ENCODE results near the gene EHHADH.
"Not testable (repeated sequence)": the region's sequence is repeated elsewhere in the genome, so short reads cannot be mapped to it uniquely, and the experiment has no call there.

Gene EHHADH

DNA sequence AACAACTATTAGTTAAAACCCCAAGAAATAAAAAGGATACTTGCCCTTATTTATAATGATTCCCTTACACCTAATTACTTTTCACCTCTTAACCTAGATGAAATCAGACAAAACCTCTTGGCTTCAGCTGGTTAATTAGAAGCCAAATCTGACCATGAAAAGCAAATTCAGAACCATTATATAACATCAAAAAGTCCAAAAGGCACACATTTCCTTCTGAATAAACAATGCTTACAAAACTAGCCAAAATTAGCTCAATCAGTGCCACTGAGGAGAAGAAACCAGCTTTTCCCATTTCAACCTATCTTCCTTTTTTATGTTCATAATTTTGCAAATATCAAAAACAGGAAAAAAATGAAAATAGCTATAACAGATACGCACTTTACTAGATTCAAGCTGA lies 3.2 kb downstream of the EHHADH start:
- DNase-seq: no peak

DNA sequence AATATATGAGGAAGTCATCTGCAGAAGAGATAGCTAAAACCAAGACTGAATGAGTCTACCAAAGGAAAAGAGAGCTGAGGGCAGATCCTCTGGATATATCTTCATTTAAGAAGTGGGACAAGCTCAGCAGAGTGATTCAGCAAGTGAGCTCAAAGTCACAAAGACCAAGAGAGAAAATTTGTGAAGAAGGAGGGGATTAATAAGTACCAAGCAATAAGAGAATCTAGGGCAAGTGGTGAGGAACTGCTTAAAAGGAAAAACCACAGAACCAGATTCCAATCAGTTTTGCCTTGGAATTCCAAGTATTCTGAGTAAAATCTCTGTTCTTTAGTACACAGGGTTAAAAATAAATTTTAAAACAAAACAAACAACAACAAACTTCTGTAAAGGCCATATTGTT lies 3.6 kb downstream of the EHHADH start:
- no peak for DNase-seq

DNA sequence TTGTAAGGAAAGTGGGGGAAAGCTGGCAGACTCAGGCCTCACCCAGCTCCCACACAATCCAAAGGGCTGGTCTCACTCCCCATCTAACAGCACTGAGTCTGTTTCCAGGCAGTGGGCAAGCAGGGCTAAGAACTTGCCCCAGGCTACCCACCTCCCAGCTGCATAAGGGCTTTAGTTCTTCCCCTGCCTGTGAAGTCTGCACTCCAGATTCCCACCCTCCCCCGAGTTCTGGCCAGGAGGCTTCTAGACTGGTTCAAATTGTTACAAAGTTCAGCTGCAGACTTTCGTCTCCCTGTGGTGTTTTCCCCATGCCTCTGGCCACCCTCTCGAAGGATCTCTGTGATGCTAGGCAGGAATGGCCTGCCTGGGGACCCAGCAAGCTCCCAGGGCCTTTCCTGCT lies 11.2 kb downstream of the EHHADH start:
- DNase-seq: no peak

DNA sequence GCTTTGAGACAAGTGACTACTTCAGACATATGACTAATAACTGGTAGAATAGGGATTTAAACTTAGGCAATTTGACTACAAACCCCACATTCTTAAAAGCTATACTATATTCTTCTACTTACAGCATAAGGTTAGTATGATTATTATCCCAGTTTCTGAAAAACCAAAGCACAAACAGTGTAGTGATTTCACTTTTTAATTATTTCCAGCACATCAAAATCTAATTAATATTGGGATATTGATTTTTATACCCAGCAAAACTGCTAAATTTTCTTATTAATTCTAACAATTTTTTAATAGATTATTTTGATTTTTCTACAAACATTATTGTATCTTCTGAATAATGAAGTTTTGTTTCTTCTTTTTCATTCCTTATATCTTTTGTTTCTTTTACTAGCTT lies 16.9 kb downstream of the EHHADH start:
- DNase-seq: no peak

DNA sequence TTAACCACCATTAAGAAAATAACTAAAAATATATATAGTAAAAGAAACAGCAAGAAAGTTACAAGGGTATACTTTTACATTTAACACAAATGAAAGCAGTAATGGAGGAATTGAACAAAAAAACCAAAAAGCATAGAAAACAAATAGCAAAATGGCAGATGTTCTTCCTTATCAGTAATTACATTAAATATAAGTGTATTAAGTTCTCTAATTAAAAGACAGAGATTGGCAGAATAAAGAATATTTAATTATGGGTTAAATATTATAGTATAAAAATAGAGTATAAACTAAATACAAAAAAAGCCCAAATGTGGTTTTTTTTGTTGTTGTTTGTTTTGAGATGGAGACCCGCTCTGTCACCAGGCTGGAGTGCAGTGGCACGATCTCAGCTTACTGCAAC lies 20.5 kb downstream of the EHHADH start:
- DNase-seq: no peak

DNA sequence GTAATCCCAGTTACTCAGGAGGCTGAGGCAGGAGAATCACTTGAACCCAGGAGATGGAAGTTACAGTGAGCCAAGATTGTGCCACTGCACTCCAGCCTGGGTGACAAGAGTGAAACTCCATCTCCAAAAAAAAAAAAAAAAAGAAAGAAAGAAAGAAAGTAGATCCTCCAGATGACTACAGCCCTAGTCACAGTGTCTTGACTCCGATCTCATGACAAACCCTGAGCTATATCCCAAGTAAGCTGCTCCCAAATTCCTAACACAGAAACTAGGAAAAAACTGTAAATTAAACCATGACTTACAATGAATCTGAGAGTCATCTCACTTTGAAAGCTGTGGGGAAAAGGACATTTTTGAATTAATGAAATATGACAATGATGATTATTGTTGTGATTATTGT lies 27.3 kb downstream of the EHHADH start:
- DNase-seq: not testable (repeated sequence)

DNA sequence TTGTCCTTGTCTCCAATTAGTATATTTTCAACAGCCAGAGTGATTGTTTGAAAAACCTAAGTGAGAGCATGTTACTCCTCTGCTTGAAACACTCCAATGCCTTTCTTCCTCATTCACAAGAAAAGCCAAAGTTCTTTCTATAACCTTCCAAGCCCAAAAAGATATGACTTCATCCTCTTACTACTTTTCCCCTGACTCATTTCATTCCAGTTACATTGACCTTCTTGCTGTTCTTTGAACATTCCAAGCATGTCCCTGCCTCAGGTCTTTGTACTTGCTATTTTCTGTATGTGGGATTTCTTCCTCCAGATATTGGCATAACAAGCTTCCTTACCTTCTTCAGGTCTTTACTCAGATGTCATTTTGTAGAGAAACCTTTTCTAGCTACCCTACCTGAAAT lies 28.3 kb downstream of the EHHADH start:
- DNase-seq: no peak

DNA sequence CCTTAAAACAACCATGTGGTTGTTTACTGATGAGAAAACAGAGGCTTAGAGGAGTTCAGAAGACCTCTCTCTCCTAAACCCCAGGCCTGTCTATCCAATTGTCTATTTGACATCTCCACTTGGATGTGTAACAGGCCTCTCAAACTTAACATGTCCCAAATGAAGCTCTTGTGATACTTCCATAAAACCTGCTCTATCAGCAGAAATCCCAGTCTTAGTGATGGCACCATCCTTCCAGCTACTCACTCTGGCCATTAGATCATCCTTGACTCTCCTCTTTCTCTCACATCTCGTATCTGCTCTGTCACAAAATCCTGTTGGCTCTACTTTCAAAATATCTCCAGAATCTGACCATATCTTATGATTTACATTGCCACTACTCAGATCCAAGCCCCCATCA lies 28.8 kb downstream of the EHHADH start:
- no peak for DNase-seq

DNA sequence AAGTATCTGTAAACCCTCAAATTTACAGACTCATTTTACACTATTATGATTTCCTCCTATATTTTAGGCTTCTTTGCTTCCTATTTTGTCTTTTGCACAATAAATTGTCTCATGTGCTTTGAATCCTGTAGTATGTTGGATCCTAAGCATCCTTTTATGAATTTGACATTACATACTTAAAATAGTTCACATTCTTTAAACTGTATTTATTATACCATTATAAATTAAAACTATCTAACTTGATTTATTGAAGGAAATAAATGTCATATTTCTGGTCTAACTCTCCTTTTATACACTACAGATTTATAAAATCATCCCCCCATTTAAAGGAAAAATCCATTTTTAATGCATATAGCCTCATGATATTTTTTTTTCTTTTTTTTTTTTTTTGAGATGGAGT lies 32.6 kb downstream of the EHHADH start:
- DNase-seq: no peak

DNA sequence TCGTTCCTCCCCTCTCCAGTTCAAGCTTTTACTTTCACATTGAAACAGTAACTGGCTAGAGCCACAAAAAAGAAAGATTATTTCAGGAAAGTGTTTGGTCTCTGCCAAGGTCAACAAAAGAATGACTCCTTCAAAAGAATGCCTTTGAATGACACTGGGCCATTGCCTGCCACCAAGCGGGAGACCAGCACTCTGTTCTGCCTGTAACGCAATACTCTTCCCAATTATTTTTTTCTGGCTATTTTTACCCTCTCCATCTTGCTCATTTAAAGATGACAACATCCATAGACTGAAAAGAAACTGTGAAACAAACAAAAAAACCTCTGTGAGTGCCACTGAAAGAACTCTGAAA lies 37.3 kb downstream of the EHHADH start:
- DNase-seq: no peak

DNA sequence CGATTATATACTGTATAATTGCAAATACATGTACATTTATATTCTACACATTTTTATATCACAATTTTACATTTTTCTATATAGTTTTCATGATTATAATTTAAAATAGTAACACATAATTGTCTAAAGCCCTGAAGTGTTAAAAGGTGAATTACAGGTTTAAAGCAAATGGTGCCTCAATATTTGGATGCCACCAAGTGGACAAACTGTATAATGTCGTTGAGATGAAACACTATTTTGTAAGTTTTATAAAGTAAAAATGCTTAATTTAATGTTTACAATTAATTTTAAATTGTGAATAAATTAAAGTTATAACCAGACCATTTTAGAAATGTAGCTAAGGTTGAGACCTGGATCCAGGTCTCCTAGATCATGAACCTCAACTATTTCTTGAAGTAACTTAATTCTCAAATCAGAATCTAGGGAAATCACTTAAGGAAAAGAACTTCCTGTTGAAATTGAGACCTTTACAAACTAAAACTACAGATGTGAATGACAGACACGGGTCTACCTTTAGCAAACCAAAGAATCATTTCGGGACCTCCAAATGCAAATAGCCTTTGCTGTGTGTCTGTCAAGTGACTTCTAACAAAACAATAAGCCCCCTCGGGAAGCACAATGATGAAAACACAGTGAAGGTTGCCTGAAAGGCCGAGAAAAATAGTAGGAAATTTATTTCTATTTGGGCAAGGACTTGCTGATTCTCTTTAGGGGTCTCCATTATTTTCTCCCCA lies 37.8 kb downstream of the EHHADH start:
- DNase-seq: no peak

DNA sequence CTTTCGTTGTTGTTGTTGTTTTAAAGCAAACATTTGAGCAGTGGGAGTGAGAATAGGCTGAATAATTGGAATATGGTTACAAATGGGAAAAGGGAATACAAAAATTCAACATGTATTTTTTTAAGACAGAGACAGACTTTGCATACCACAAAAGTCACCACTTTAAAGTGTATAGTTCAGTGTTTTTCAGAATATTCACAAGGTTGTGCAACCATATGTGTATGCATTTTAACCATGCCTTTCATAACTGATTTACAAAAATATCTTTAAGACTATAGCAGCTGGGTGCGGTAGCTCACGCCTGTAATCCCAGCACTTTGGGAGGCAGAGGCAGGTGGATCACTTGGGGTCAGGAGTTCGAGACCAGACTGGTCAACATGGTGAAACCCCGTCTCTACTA lies 41.3 kb downstream of the EHHADH start:
- no peak for DNase-seq

DNA sequence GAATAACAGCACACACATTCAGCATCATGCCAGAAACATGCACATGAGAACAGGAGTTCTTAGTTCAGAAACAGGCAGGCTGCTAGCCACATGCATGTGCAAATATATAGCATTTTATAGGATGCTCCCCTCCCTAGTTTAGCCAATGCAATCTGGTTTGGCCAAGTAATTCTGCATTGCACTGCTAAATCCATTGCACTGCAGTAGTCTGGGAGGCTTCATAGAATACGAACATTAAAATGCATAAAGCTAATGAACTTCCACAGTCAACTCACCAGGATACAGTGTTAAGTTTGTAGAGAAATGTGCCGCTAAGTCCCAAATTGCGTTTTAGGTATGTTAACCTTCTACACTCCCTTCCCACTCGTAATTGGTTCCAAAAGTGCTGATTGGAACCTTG lies 41.8 kb downstream of the EHHADH start:
- no peak for DNase-seq

DNA sequence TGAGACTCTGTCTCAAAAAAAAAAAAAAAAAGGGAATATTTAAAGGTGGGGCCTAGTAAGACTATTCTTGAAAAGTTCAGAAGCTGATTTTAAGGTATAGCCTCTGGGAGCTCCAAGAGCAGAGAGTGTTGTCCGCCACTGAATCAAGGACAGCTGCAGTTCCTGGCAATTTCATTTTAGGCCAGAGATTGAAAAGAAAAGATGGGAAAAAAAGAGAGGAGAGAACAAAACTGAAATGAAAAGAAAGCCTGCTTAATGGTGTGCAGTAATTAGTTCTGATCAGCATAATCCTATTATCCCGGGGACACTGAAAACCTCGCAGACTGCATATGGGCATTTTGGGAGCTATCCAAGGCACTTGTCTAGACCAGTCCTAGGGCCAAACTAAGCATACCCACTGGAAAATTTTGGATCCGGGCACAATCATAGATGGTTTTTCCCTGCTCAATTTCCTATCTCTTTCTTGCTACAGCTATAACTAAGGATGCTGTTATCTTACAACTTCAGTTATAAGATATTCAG lies 43.2 kb downstream of the EHHADH start:
- no peak for DNase-seq

DNA sequence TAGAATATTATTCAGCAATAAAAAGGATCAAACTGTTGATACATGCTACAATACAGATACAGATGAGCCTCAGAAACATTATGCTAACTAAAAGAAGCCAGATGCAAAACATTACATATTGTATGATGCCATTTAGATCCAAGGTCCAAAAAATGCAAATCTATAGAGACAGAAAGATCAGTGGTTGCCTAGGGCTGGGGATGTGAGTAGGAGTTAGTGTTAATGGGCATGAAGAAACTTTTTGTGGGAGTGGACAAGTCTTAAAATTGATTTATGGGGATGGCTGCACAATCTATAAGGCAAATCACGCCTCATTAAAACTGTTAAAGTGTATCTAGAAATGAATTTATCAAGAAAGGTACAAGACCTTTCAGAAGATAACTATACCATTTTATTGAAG lies 45.0 kb downstream of the EHHADH start:
- DNase-seq: no peak

DNA sequence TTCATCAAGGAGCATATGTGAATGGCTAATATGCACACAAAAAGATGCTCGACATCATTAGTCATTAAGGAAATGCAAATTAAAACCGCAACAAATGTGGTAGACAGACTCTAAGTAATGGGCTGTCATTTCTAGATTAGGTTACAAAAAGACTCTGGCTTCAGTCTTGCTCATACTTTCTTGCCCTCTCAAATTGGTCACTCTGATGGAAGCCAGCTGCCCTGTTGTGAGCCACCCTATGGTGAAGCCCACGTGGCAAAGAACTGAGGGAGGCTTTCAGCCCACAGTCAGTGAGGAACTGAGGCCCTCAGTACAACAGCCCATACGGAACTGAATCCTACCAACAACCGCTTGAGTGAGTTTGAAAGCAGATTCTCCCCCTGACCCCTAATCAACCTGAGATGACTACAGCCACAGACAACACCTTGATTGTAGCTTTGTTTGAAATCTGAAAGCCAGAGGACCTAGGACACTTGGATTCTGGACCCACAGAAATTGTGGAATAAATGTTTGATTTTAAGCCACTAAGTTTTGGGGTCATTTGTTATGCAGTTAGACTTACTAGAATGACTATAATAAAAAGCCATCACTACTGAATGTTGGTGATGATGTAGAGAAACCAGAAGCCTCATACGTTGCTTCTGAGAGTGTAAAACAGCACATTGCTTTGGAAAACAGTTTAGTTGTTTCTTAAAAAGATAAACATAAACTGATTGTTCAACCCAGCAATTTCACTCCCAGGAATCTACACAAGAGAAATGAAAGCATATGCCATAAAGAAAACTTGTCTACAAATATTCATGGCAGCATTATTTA lies 45.7 kb downstream of the EHHADH start:
- no peak for DNase-seq

DNA sequence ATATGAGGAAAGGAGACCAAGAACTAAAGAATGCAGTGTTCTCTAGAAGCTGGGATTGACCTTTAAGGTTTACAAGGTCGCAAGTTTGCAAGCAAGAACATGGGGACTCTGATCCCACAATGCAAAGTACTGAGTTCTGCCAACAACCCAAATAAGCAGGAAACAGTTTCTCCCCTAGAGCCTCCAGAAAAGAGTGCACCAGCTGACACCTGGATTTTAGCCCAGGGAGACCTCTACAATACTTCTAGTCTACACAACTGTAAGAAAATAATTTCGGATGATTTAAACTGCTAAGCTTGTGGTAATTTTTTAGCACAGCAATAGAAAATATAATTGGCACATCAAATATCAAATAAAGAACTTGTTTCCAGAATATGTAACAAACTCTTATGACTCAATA lies 46.4 kb downstream of the EHHADH start:
- no peak for DNase-seq

DNA sequence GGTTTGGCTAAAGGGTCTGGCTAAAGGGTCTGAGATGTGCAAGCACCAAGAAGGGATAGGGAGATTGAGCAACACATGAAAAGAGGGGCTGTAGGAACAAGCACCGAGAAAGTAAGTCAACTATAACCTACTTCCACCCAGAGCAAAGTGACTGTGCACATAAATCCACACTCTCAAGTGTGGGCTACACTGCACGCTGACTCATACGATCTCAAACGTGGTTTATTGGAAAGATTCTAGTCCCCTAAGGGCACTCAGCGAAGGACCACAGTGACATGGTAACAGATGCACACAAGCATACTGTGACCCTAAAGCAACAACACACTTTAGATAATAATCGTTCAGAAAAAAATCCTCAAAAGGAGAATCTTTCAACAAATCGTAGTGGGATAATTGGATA lies 48.0 kb downstream of the EHHADH start:
- no peak for DNase-seq

DNA sequence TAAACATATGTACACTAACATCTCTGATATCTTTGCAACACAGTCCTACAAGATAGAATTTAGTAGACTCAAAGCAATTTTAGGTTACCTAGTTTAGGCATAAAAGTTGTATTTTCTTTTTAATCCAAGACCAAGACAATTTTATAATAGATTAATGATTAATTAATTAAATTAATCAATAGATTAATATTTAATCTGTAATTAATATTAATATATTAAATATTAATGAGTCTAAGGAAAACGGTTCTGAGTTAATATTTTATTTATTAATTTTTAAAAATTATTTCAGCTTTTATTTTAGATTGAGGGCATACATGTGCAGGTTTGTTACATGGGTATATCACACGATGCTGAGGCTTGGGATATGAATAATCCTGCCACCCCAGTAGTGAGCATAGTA lies 49.0 kb downstream of the EHHADH start:
- no peak for DNase-seq

DNA sequence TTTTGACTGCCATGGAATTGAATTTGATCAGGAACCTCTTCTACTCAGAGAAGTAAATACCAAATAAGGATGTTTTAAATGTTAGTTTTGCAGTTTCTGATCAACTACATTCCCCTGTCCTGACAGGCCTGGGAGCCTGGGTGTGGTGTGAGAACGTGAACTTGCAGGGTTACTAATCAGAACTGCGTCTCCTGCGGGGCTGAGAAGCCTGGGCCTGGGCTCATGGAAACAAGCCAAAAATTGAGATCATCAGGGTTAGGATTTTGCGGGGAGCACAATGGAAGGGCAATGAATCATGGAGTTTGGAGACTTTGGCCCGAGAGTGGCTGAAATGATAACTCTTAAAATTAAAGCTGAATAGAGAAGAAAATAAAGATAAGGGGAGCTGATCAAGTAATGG lies 53.2 kb downstream of the EHHADH start:
- DNase-seq: no peak

DNA sequence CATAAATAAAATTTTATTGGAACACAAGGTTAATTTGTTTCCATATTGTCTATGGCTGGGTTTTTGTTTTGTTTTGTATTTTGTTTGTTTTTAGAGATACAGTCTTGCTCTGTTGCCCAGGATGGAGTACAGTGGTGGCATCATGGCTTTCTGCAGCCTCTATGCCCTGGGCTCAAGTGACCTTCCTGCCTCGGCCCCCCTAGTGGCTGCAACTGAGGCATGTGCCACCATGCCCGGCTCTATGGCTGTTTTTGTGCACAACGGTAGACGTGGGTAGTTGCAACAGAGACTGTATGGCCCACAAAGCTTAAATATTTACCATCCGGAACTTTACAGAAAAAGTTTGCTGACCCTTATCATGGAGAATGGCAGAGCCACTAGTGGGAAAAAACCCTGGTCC lies 54.2 kb downstream of the EHHADH start:
- DNase-seq: no peak

DNA sequence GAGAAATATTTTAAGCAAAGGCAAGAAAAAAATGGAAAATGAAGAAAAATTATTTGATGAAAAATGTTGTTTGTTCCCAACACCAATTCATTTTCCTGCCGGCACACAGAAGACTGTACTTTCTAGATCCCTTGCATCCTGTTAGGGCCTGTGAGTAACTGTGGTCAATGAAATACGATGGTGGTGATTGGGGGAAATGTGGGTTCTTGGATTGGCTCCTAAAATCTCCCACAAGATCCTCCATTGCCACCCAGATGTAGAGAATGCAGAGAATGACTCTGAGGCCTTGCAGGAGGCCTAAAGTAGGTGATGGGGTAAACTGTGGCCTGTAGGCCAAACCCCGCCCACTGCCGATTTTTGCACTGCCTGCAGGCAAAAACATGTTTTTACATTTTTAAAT lies 54.6 kb downstream of the EHHADH start:
- no peak for DNase-seq

DNA sequence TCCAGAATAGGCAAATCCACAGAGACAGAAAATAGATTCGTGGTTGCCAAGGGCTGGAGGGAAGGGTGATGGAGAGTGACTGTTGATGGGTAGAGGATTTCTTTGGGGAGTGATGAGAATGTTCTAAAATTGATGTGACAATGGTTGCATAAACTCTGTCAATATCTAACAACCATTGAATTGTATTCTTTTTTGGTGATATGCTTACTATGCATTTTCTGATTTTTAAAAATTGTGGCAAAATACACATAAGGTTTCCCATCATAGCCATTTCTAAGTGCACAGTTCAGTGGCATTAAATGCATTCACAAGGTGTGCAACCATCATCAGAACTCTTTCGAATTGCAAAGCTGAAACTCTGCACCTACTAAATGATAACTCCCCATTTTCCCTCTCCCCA lies 56.8 kb downstream of the EHHADH start:
- DNase-seq: no peak

DNA sequence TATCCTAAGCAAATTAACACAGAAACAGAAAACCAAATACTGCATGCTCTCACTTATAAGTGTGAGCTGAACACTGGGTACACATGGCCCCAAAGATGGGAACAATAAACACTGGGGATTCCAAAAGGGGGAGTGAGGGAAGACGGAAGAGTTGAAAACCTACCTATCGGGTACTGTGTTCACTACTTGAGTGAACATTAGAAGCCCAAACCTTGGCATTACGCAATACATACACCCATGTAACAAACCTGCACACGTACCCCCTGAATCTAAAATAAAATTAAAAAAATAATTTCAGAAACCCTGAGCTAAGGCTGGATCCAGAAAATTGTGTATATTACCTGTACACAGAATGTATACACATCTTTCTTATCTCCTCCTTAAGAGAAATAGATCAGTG lies 58.2 kb downstream of the EHHADH start:
- no peak for DNase-seq

DNA sequence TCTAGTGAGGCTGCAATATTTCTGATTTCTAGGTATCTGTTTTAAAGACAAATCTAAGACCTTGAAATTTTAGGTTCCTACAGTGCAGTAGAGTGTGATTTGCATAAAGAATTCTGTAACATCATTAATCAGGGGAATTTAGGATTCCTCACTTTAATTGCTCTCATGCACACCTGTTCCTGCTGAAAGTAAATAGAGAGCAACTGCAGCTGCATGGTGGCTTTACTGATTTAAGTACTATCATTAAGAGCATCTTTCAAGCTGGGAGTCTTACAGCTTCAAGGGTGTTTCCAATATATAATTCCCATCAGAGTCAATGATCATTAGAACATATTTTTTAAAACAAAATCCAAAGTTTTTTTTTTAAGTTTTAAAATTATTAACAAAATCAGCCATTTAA lies 65.0 kb downstream of the EHHADH start:
- DNase-seq: peak; percentile 29
